ENCODE data around the gene HS1BP3. TPM values are rescaled to one million over a fixed set of nuclear protein-coding genes. Genes with fewer than 3 reads are reported as not detected.

HS1BP3 gene
- total and polyA plus RNA-seq, 9 of the 15 experiments (the other 6 are each of a cell fraction or from before 2014, with no cell fraction given): 0.41 to 8.3 (median 5.9) TPM

- no TSS peak for BruUV-seq (replicated peaks)
- peaks cover 4 to 16% of the 10 kb centered on the region in 2 experiments; a peak in 3 of 5 replicates for H3K4me1 ChIP-seq (replicated peaks in 1 of 2; ENCODE audit: control insufficient read depth in 2 of 2, insufficient read depth in 2 of 2, low read length in 2 of 2)
- no peaks in the 10 kb centered on the region for H3K79me2 ChIP-seq (ENCODE audit: control insufficient read depth, insufficient read depth, low read length)
- 51% methylated on average over 5 of the region's 5 CpGs for WGBS (ENCODE audit: insufficient coverage, low coverage, missing lambda C conversion rate)
- TF ChIP-seq PHB (CRISPR knock-in tag; IDR thresholded peaks at IDR 0.05) (no peak), ARID4B (CRISPR knock-in tag; IDR thresholded peaks at IDR 0.05) (no peak)
- POLR2A ChIA-PET: interaction anchor here (0.6 kb wide), 1 partner anchor 884 kb away, joined by 3 read pairs; no protein-coding TSS in a partner anchor
- ATAC-seq: no peak
- intact Hi-C loops (cut with micrococcal nuclease) (no loop called here), in situ Hi-C loops (cut with MboI) (no loop called here)
- H3K4me2 ChIP-seq (ENCODE audit: insufficient read depth, low read length): no peak overlapping the region
- no peak overlapping the region for H2AFZ ChIP-seq (ENCODE audit: low read depth, low read length)
- DNase-seq (ENCODE audit: extremely low read depth in 1 of 4, low spot score in 3 of 4): no peak
- no peak for FAIRE-seq
- CTCF ChIA-PET (ENCODE audit: low intra/inter-chr PET ratio): no interaction called here
- H3K9ac ChIP-seq (ENCODE audit: insufficient read depth in 1 of 2, low read depth in 2 of 2, low read length in 2 of 2): no peak overlapping the region
- no peaks in the 10 kb centered on the region for H4K20me1 ChIP-seq (replicated peaks; ENCODE audit: control insufficient read depth, insufficient read depth, low read length)
- no peaks in the 10 kb centered on the region for H3K36me3 ChIP-seq (ENCODE audit: control insufficient read depth, insufficient read depth, low read length)
- no peaks in the 10 kb centered on the region for H3K27me3 ChIP-seq (ENCODE audit: control insufficient read depth in 2 of 2, insufficient read depth in 2 of 2, low read length in 2 of 2)
- peaks cover 4% of the 10 kb centered on the region for H3K9me1 ChIP-seq (ENCODE audit: control insufficient read depth, insufficient read depth, low read length)
- H3K4me3 ChIP-seq: no peak overlapping the region
- H3K9me3 ChIP-seq (replicated peaks; ENCODE audit: control insufficient read depth, insufficient read depth, low read depth, low read length): no peaks in the 10 kb centered on the region
- H3K27ac ChIP-seq (ENCODE audit: extremely low read depth, low read depth, low read length): no peak overlapping the region
These were observed 45.9 kb downstream of the HS1BP3 start for GRCh38 chr2:20604951-20605381.
